ENCODE data around the gene C6orf62. TPM values are rescaled to one million over a fixed set of nuclear protein-coding genes. Genes with fewer than 3 reads are reported as not detected.
A peak's percentile ranks its signal among the peaks of the same experiment; 100 is the strongest.

C6orf62 gene
- polyA plus RNA-seq, 2 of the 4 experiments (the other 2 are of a cell fraction) = 66.3 to 73.4 TPM

GRCh38 chr6:24666641-24667377 is 52.1 kb downstream of the C6orf62 start, which contains the start of the genes ACOT13 and TDP2:
ACOT13 (plus strand) TSS chr6:24667077; CDS start chr6:24667264, 187 bp downstream.
TDP2 (minus strand) TSS chr6:24666899; CDS start chr6:24666862, 37 bp downstream.
- ChIA-PET POLR2A (interaction anchor here (0.6 to 1.8 kb wide), 4 partner anchors 20 to 86 kb away, joined by 3 to 15 read pairs (median 5); partner anchors contain the start of gene KIAA0319), CTCF (interaction anchor here (1.5 to 3.2 kb wide), 2 partner anchors 72 to 86 kb away, joined by 4 to 15 read pairs; no protein-coding TSS in a partner anchor)
- DNase-seq (ENCODE audit: low read depth in 1 of 2, low spot score in 1 of 2) (peak; percentile 83 to 95), FAIRE-seq (no peak), ATAC-seq (peak; percentile 88 to 91)
- Histone ChIP-seq H3K27ac (peak within 1 kb of the TSS; percentile 96 to 99), H3K9me3 (no peaks in the 10 kb centered on the region; the same call in 2 of the 3 replicates), H3K4me2 (peak within 1 kb of the TSS; percentile 90), H3K4me3 (peak within 1 kb of the TSS; percentile 92), H3K4me1 (peaks cover 43% of the 10 kb centered on the region)
- 1% methylated on average over 45 of the region's 62 CpGs for WGBS (ENCODE audit: missing lambda C conversion rate)
- TF ChIP-seq FOSL2 (IDR thresholded peaks at IDR 0.05) = no peak; the same call in 1 of the 2 replicates
- TF ChIP-seq FOSL2 (CRISPR knock-in tag; IDR thresholded peaks at IDR 0.05) = peak; percentile 69
- peak; percentile 12 to 37; a peak in 3 of 5 replicates for TF ChIP-seq RAD21 (conservative IDR thresholded peaks at IDR 0.05 in 1 of 2, IDR thresholded peaks at IDR 0.05 in 1 of 2)
- TF ChIP-seq KDM1A (IDR thresholded peaks at IDR 0.05; ENCODE audit: low read depth) = no peak
- peak; percentile 29 to 52; a peak in 2 of 4 replicates for TF ChIP-seq CEBPB (IDR thresholded peaks at IDR 0.05)
- peak; percentile 69 for TF ChIP-seq MAX (IDR thresholded peaks at IDR 0.05)
- peak; percentile 71 to 85; a peak in 4 of 5 replicates for TF ChIP-seq JUN (IDR thresholded peaks at IDR 0.05)
- peak; percentile 51; the same call in 1 of the 2 replicates for TF ChIP-seq E2F6 (IDR thresholded peaks at IDR 0.05; ENCODE audit: borderline replicate concordance, low read depth)
- TF ChIP-seq POLR2A (IDR thresholded peaks at IDR 0.05; ENCODE audit: low read length) = peak; percentile 81
- TF ChIP-seq HOXB13 (CRISPR knock-in tag; IDR thresholded peaks at IDR 0.05; ENCODE audit: low read depth) = no peak

- under 1% methylated on average over 16 of the region's 26 CpGs for WGBS (ENCODE audit: missing lambda C conversion rate)
- DNase-seq (ENCODE audit: low read depth in 1 of 2, low spot score in 1 of 2) (no peak), ATAC-seq (peak; percentile 6 to 19; a peak in 4 of 6 replicates), FAIRE-seq (no peak)
- Histone ChIP-seq H3K4me2 (peak overlapping the region; percentile 83), H3K4me3 (peak overlapping the region; percentile 92), H3K9me3 (no peaks in the 10 kb centered on the region), H3K27ac (peak overlapping the region; percentile 96 to 99), H3K4me1 (peaks cover 49% of the 10 kb centered on the region)
- CTCF ChIA-PET = interaction anchor here (0.5 to 3.2 kb wide), 5 partner anchors 30 to 85 kb away, joined by 3 to 15 read pairs (median 4); no protein-coding TSS in a partner anchor
- TF ChIP-seq KDM5A (IDR thresholded peaks at IDR 0.05) (peak; percentile 35; the same call in 1 of the 2 replicates), FOSB (CRISPR knock-in tag; IDR thresholded peaks at IDR 0.05) (no peak), ZSCAN20 (CRISPR knock-in tag; IDR thresholded peaks at IDR 0.05) (no peak)
- POLR2A ChIA-PET = interaction anchor here (0.6 to 1.8 kb wide), 4 partner anchors 20 to 85 kb away, joined by 3 to 15 read pairs (median 5); partner anchors contain the start of gene KIAA0319
Measured at GRCh38 chr6:24666097-24666640, 52.8 kb downstream of the C6orf62 start.

- H3K27ac ChIP-seq = peak overlapping the region; percentile 96 to 99
- FAIRE-seq (no peak), ATAC-seq (no peak), DNase-seq (ENCODE audit: low read depth in 1 of 2, low spot score in 1 of 2) (no peak)
- POLR2A ChIA-PET = no interaction called here
- WGBS (ENCODE audit: missing lambda C conversion rate) = 69% methylated on average over 7 of the region's 7 CpGs
- peaks cover 60% of the 10 kb centered on the region for H3K4me1 ChIP-seq
- peak overlapping the region; percentile 83 for H3K4me2 ChIP-seq
- peak overlapping the region; percentile 92 for H3K4me3 ChIP-seq
- H3K9me3 ChIP-seq = no peaks in the 10 kb centered on the region
- no peak for TF ChIP-seq BCL3 (IDR thresholded peaks at IDR 0.05)
- no peak for TF ChIP-seq FOSL2 (IDR thresholded peaks at IDR 0.05)
- TF ChIP-seq FOSL2 (CRISPR knock-in tag; IDR thresholded peaks at IDR 0.05) = no peak
- no peak for TF ChIP-seq RARB (CRISPR knock-in tag; IDR thresholded peaks at IDR 0.05)
- TF ChIP-seq TP53 (CRISPR knock-in tag; IDR thresholded peaks at IDR 0.05) = no peak
- TF ChIP-seq ZFP36 (IDR thresholded peaks at IDR 0.05; ENCODE audit: borderline replicate concordance, partially characterized antibody) = no peak
- TF ChIP-seq CTCF (IDR thresholded peaks at IDR 0.05) = no peak
- no peak for TF ChIP-seq CBX2 (IDR thresholded peaks at IDR 0.05; ENCODE audit: borderline replicate concordance, low read depth)
- TF ChIP-seq CHD2 (IDR thresholded peaks at IDR 0.05; ENCODE audit: low read length, partially characterized antibody) = no peak
- TF ChIP-seq HOXB5 (CRISPR knock-in tag; IDR thresholded peaks at IDR 0.05) = no peak
- TF ChIP-seq HEYL (CRISPR knock-in tag; IDR thresholded peaks at IDR 0.05) = no peak
- TF ChIP-seq POLR2AphosphoS2 (conservative IDR thresholded peaks at IDR 0.05; ENCODE audit: low read length) = no peak
- TF ChIP-seq MAZ (IDR thresholded peaks at IDR 0.05; ENCODE audit: borderline replicate concordance, low read depth, low read length) = no peak
- TF ChIP-seq JUNB (IDR thresholded peaks at IDR 0.05) = no peak
- no peak for TF ChIP-seq GATA3 (IDR thresholded peaks at IDR 0.05; ENCODE audit: borderline replicate concordance)
- TF ChIP-seq ESRRA (IDR thresholded peaks at IDR 0.05; ENCODE audit: borderline replicate concordance, low read length) = no peak
- CTCF ChIA-PET = interaction anchor here (3.2 kb wide), 1 partner anchor 83 kb away, joined by 15 read pairs; no protein-coding TSS in a partner anchor
Measured at GRCh38 chr6:24664046-24664987, 54.6 kb downstream of the C6orf62 start.

Data from A549 (cell line).